Liver (tissue), 9 donors: ENCODE data around the gene FOXR2. TPM values are rescaled to one million over a fixed set of nuclear protein-coding genes. Genes with fewer than 3 reads are reported as not detected.

Source experiments
- DNase-seq: peaks from one replicate; pipeline ENCODE4 v3.0.0-alpha.2; 2017; ENCODE audit warnings: low spot score
- H3K27ac ChIP-seq, 2 donors: one replicate each; pipeline ENCODE4 v1.7.0; 2013; ENCODE audit warnings: inconsistent platforms in 2 of 2, low read length in 2 of 2, control low read depth in 1 of 2, low read depth in 1 of 2, mild to moderate bottlenecking in 1 of 2
- H3K27me3 ChIP-seq, 4 donors: one replicate each; pipeline versions ENCODE4 v1.6.1 to v1.7.0; 2013; ENCODE audit warnings: low read length in 3 of 4, inconsistent platforms in 1 of 4, mild to moderate bottlenecking in 1 of 4, moderate library complexity in 1 of 4; ENCODE audit not compliant: control insufficient read depth in 4 of 4, insufficient read depth in 4 of 4
- H3K36me3 ChIP-seq, 4 donors: one replicate each; pipeline versions ENCODE4 v1.6.1 to v1.7.0; 2013; ENCODE audit warnings: low read length in 3 of 4, mild to moderate bottlenecking in 3 of 4, low read depth in 1 of 4, moderate library complexity in 1 of 4; ENCODE audit not compliant: control insufficient read depth in 4 of 4, insufficient read depth in 3 of 4
- H3K4me1 ChIP-seq, 4 donors: one replicate each; pipeline versions ENCODE4 v1.6.1 to v1.7.0; 2013; ENCODE audit warnings: low read length in 3 of 4, mild to moderate bottlenecking in 3 of 4, moderate library complexity in 1 of 4; ENCODE audit not compliant: control insufficient read depth in 4 of 4, insufficient read depth in 4 of 4
- H3K4me3 ChIP-seq, 3 donors: one replicate each; pipeline versions ENCODE4 v1.6.1 to v1.7.0; 2013; ENCODE audit warnings: low read length in 3 of 3, control low read depth in 1 of 3, low read depth in 1 of 3, mild to moderate bottlenecking in 1 of 3
- H3K9ac ChIP-seq, 2 donors: one replicate each; pipeline ENCODE4 v1.7.0; 2013; ENCODE audit warnings: low read length in 2 of 2, mild to moderate bottlenecking in 2 of 2, moderate library complexity in 2 of 2, control low read depth in 1 of 2, low read depth in 1 of 2
- H3K9me3 ChIP-seq, 4 donors: one replicate each; pipeline versions ENCODE4 v1.6.1 to v1.7.0; 2013; ENCODE audit warnings: low read length in 3 of 4; ENCODE audit not compliant: control insufficient read depth in 4 of 4
- ATF3 ChIP-seq: IDR thresholded peaks from 2 replicates; pipeline ENCODE4 v1.6.1; 2016; ENCODE audit warnings: antibody characterized with exemption
- EGR1 ChIP-seq, 2 donors: IDR thresholded peaks; 2 replicates each; pipeline ENCODE4 v1.6.1; 2016 to 2018; ENCODE audit warnings: antibody characterized with exemption in 2 of 2, low read depth in 2 of 2
- FOXA1 ChIP-seq: IDR thresholded peaks from 2 replicates; pipeline ENCODE4 v1.6.1; 2016; ENCODE audit warnings: antibody characterized with exemption
- FOXA2 ChIP-seq: IDR thresholded peaks from 2 replicates; pipeline ENCODE4 v1.6.1; 2016; ENCODE audit warnings: antibody characterized with exemption
- GABPA ChIP-seq, 2 donors: IDR thresholded peaks in 1 of 2; conservative IDR thresholded peaks in 1 of 2; 2 replicates each; pipeline ENCODE4 v1.6.1; 2016; ENCODE audit warnings: antibody characterized with exemption in 2 of 2, mild to moderate bottlenecking in 1 of 2, moderate library complexity in 1 of 2
- HNF4A ChIP-seq, 2 donors: conservative IDR thresholded peaks; 2 replicates each; pipeline ENCODE4 v1.6.1; 2016; ENCODE audit warnings: antibody characterized with exemption in 2 of 2, mild to moderate bottlenecking in 2 of 2
- HNF4G ChIP-seq: IDR thresholded peaks from 2 replicates; pipeline ENCODE4 v1.6.1; 2016; ENCODE audit warnings: antibody characterized with exemption
- JUND ChIP-seq, 2 donors: IDR thresholded peaks; 2 replicates each; pipeline ENCODE4 v1.6.1; 2016; ENCODE audit warnings: antibody characterized with exemption in 2 of 2
- MAX ChIP-seq: IDR thresholded peaks from 2 replicates; pipeline ENCODE4 v1.6.1; 2016; ENCODE audit warnings: antibody characterized with exemption
- NR2F2 ChIP-seq: IDR thresholded peaks from 2 replicates; pipeline ENCODE4 v1.6.1; 2016; ENCODE audit warnings: antibody characterized with exemption
- RAD21 ChIP-seq, 2 donors: IDR thresholded peaks; 2 replicates each; pipeline ENCODE4 v1.6.1; 2016; ENCODE audit warnings: antibody characterized with exemption in 2 of 2, mild to moderate bottlenecking in 2 of 2
- REST ChIP-seq: IDR thresholded peaks from 2 replicates; pipeline ENCODE4 v1.6.1; 2016; ENCODE audit warnings: antibody characterized with exemption, mild to moderate bottlenecking
- RXRA ChIP-seq, 2 donors: IDR thresholded peaks; 2 replicates each; pipeline ENCODE4 v1.6.1; 2017 to 2018; ENCODE audit warnings: antibody characterized with exemption in 2 of 2, mild to moderate bottlenecking in 1 of 2
- SP1 ChIP-seq: IDR thresholded peaks from 2 replicates; pipeline ENCODE4 v1.6.1; 2018; ENCODE audit warnings: antibody characterized with exemption, mild to moderate bottlenecking
- TAF1 ChIP-seq: conservative IDR thresholded peaks from 2 replicates; pipeline ENCODE4 v1.6.1; 2016; ENCODE audit warnings: antibody characterized with exemption, mild to moderate bottlenecking
- YY1 ChIP-seq: IDR thresholded peaks from 2 replicates; pipeline ENCODE4 v1.6.1; 2016; ENCODE audit warnings: antibody characterized with exemption, mild to moderate bottlenecking
- ZBTB33 ChIP-seq: IDR thresholded peaks from 2 replicates; pipeline ENCODE4 v1.6.1; 2016; ENCODE audit warnings: antibody characterized with exemption
- WGBS: extraction: QIAGEN DNeasy Blood & Tissue Kit; methylation state at CpG from one replicate; pipeline ENCODE4 v1.1.7; 2013; 5-methylcytosine and 5-hydroxymethylcytosine counted together
- polyA plus RNA-seq, 2 donors: library from polyadenylated mRNA; stranded (reverse) in 1 of 2; unstranded in 1 of 2; fragments of 200-250 nt in 1 of 2; fragments of >200 nt in 1 of 2; fragmentation: Nextera tagmentation in 1 of 2; extraction: Ambion mirVana in 1 of 2; gene quantifications; one replicate each; pipeline versions ENCODE4 v1.2.1 to v1.2.3, GENCODE V29; 2013 to 2015
- total RNA-seq, 2 donors: library from RNA; depleted of rRNA; stranded (reverse); fragments of >200 nt; gene quantifications; one replicate each; pipeline ENCODE4 v1.2.3, GENCODE V29; 2014
- TF ChIP-seq, protein P1 (sequence below): fragments of 150-350 bp; IDR thresholded peaks from 2 replicates; pipeline ENCODE4 v1.5.1; 2017; ENCODE audit warnings: improper control_type of control experiment, low read depth, low read length; ENCODE audit not compliant: missing input control
- donor health status: healthy.
- donor health status: healthy.
- donor health status: healthy.
- donor health status: healthy.
- donor health status: healthy.

The FOXR2 gene
- total and polyA plus RNA-seq, 4 donors = not detected

GRCh38 chrX:55593756-55594257 is 29.4 kb upstream of the FOXR2 start:
- no peak for DNase-seq
- Histone ChIP-seq H3K9me3 (peaks cover 0 to 4% (median 0%) of the 10 kb centered on the region in 4 donors), H3K9ac (no peak overlapping the region), H3K27me3 (no peaks in the 10 kb centered on the region), H3K27ac (no peak overlapping the region), H3K4me3 (no peak overlapping the region), H3K4me1 (no peaks in the 10 kb centered on the region), H3K36me3 (no peaks in the 10 kb centered on the region)
- 85% methylated on average over 13 of the region's 13 CpGs for WGBS
- TF ChIP-seq HNF4A (conservative IDR thresholded peaks at IDR 0.05) (no peak), NR2F2 (no peak), TAF1 (no peak), GABPA (IDR thresholded peaks at IDR 0.05 in 1 of 2, conservative IDR thresholded peaks at IDR 0.05 in 1 of 2) (no peak), RAD21 (IDR thresholded peaks at IDR 0.05) (no peak), YY1 (no peak), FOXA2 (no peak), HNF4G (no peak), REST (no peak), ZBTB33 (no peak), MAX (no peak), SP1 (no peak), JUND (IDR thresholded peaks at IDR 0.05) (no peak), ATF3 (no peak), EGR1 (IDR thresholded peaks at IDR 0.05; ENCODE audit: low read depth in 2 of 2) (no peak), RXRA (IDR thresholded peaks at IDR 0.05) (no peak), FOXA1 (no peak)
- TF ChIP-seq, protein P1, sequence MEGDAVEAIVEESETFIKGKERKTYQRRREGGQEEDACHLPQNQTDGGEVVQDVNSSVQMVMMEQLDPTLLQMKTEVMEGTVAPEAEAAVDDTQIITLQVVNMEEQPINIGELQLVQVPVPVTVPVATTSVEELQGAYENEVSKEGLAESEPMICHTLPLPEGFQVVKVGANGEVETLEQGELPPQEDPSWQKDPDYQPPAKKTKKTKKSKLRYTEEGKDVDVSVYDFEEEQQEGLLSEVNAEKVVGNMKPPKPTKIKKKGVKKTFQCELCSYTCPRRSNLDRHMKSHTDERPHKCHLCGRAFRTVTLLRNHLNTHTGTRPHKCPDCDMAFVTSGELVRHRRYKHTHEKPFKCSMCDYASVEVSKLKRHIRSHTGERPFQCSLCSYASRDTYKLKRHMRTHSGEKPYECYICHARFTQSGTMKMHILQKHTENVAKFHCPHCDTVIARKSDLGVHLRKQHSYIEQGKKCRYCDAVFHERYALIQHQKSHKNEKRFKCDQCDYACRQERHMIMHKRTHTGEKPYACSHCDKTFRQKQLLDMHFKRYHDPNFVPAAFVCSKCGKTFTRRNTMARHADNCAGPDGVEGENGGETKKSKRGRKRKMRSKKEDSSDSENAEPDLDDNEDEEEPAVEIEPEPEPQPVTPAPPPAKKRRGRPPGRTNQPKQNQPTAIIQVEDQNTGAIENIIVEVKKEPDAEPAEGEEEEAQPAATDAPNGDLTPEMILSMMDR = no peak
